H9 (cell line): Measurements from ENCODE around the gene USH2A. TPM values are rescaled to one million over a fixed set of nuclear protein-coding genes. Genes with fewer than 3 reads are reported as not detected.

Source experiments
- DNase-seq: peaks from one replicate; pipeline ENCODE4 v3.0.0-alpha.2; 2017
- H2AFZ ChIP-seq: one replicate; pipeline ENCODE4 v1.6.1; 2013; ENCODE audit warnings: mild to moderate bottlenecking, low read length, control low read depth, moderate library complexity
- H2AK5ac ChIP-seq: 2 replicates; pipeline ENCODE4 v1.6.1; 2013; ENCODE audit warnings: low read length, control low read depth, mixed read lengths; ENCODE audit not compliant: insufficient read length
- H2BK120ac ChIP-seq: one replicate; pipeline ENCODE4 v1.6.1; 2013; ENCODE audit warnings: low read depth, mild to moderate bottlenecking, low read length, control low read depth, inconsistent platforms; ENCODE audit not compliant: poor library complexity, severe bottlenecking
- H2BK12ac ChIP-seq: 2 replicates; pipeline ENCODE4 v1.6.1; 2013; ENCODE audit warnings: low read length, control low read depth, mixed read lengths, low read depth; ENCODE audit not compliant: insufficient read length
- H2BK15ac ChIP-seq: 2 replicates; pipeline ENCODE4 v1.6.1; 2013; ENCODE audit warnings: low read depth, low read length, control low read depth
- H2BK20ac ChIP-seq: one replicate; pipeline ENCODE4 v1.6.1; 2013; ENCODE audit warnings: low read depth, mild to moderate bottlenecking, low read length, control low read depth, inconsistent platforms; ENCODE audit not compliant: poor library complexity, severe bottlenecking
- H2BK5ac ChIP-seq: 2 replicates; pipeline ENCODE4 v1.6.1; 2013; ENCODE audit warnings: low read length, control low read depth, mixed read lengths; ENCODE audit not compliant: insufficient read length
- H3K14ac ChIP-seq: 2 replicates; pipeline ENCODE4 v1.6.1; 2013; ENCODE audit warnings: low read length, control low read depth; ENCODE audit not compliant: insufficient read depth
- H3K18ac ChIP-seq: 2 replicates; pipeline ENCODE4 v1.6.1; 2013; ENCODE audit warnings: low read depth, mild to moderate bottlenecking, mixed read lengths, low read length, control low read depth; ENCODE audit not compliant: insufficient read length
- H3K23ac ChIP-seq: 2 replicates; pipeline ENCODE4 v1.6.1; 2013; ENCODE audit warnings: low read length, control low read depth, mixed read lengths, low read depth; ENCODE audit not compliant: insufficient read length
- H3K23me2 ChIP-seq: 2 replicates; pipeline ENCODE4 v1.6.1; 2013; ENCODE audit warnings: low read depth, mild to moderate bottlenecking, mixed read lengths, low read length, control low read depth; ENCODE audit not compliant: insufficient read length, poor library complexity, severe bottlenecking
- H3K27ac ChIP-seq: 2 replicates; pipeline ENCODE4 v1.5.1; 2013; ENCODE audit warnings: low read length, control low read depth, mixed read lengths, low read depth; ENCODE audit not compliant: insufficient read length
- H3K27me3 ChIP-seq: 2 replicates; pipeline ENCODE4 v1.6.1; 2013; ENCODE audit warnings: low read length, control low read depth, inconsistent platforms; ENCODE audit not compliant: insufficient read depth
- H3K4ac ChIP-seq: 2 replicates; pipeline ENCODE4 v1.6.1; 2013; ENCODE audit warnings: low read depth, mild to moderate bottlenecking, control low read depth, inconsistent platforms, low read length, moderate library complexity
- H3K4me1 ChIP-seq: 2 replicates; pipeline ENCODE4 v1.6.1; 2013; ENCODE audit warnings: low read length, control low read depth, inconsistent platforms; ENCODE audit not compliant: insufficient read depth
- H3K4me2 ChIP-seq: 2 replicates; pipeline ENCODE4 v1.6.1; 2013; ENCODE audit warnings: low read length, control low read depth, mixed read lengths; ENCODE audit not compliant: insufficient read length, insufficient read depth
- H3K56ac ChIP-seq: 2 replicates; pipeline ENCODE4 v1.6.1; 2013; ENCODE audit warnings: low read depth, mild to moderate bottlenecking, mixed read lengths, low read length, control low read depth; ENCODE audit not compliant: insufficient read length
- H3K79me1 ChIP-seq: 2 replicates; pipeline ENCODE4 v1.6.1; 2013; ENCODE audit warnings: low read depth, mild to moderate bottlenecking, moderate library complexity, low read length, control low read depth, inconsistent platforms; ENCODE audit not compliant: insufficient read depth, poor library complexity, severe bottlenecking
- H3K79me2 ChIP-seq: 2 replicates; pipeline ENCODE4 v1.6.1; 2013; ENCODE audit warnings: low read length, control low read depth, inconsistent platforms; ENCODE audit not compliant: insufficient read depth
- H3K9ac ChIP-seq: 2 replicates; pipeline ENCODE4 v1.6.1; 2013; ENCODE audit warnings: low read length, control low read depth, mixed read lengths; ENCODE audit not compliant: insufficient read length; ENCODE audit errors: extremely low read depth
- H3K9me3 ChIP-seq: one replicate; pipeline ENCODE4 v1.6.1; 2013; ENCODE audit warnings: low read depth, low read length, inconsistent platforms; ENCODE audit not compliant: control insufficient read depth
- H3T11ph ChIP-seq: one replicate; pipeline ENCODE4 v1.6.1; 2013; ENCODE audit warnings: mild to moderate bottlenecking, low read length, control low read depth, inconsistent platforms
- H4K20me1 ChIP-seq: one replicate; pipeline ENCODE4 v1.6.1; 2013; ENCODE audit not compliant: control insufficient read depth, insufficient read length, insufficient read depth
- H4K5ac ChIP-seq: 2 replicates; pipeline ENCODE4 v1.6.1; 2013; ENCODE audit warnings: low read depth, mild to moderate bottlenecking, mixed read lengths, low read length, control low read depth; ENCODE audit not compliant: insufficient read length
- H4K8ac ChIP-seq: replicated peaks from 2 replicates; pipeline ENCODE4 v1.6.1; 2013; ENCODE audit warnings: low read length, control low read depth, mixed read lengths, low read depth; ENCODE audit not compliant: insufficient read length
- H4K91ac ChIP-seq: 2 replicates; pipeline ENCODE4 v1.6.1; 2013; ENCODE audit warnings: low read depth, mild to moderate bottlenecking, moderate library complexity, mixed read lengths, low read length, control low read depth; ENCODE audit not compliant: insufficient read length
- H3K27ac Mint-ChIP-seq, 3 experiments: 2 replicates in 2 of 3; 3 replicates in 1 of 3; pipeline ENCODE4 v1.8.0; 2020 to 2021; ENCODE audit warnings: mixed read lengths in 3 of 3, mild to moderate bottlenecking in 1 of 3, moderate library complexity in 1 of 3
- H3K27me3 Mint-ChIP-seq: 2 replicates; pipeline ENCODE4 v1.8.0; 2021; ENCODE audit warnings: low read depth, mild to moderate bottlenecking, moderate library complexity, mixed read lengths
- H3K36me3 Mint-ChIP-seq, 3 experiments: 2 replicates in 2 of 3; 3 replicates in 1 of 3; pipeline ENCODE4 v1.8.0; 2020 to 2021; ENCODE audit warnings: low read depth in 3 of 3, mixed read lengths in 3 of 3; ENCODE audit not compliant: insufficient read depth in 1 of 3
- H3K4me1 Mint-ChIP-seq, 2 experiments: 2 replicates each; pipeline ENCODE4 v1.8.0; 2020; ENCODE audit warnings: mixed read lengths in 2 of 2
- H3K4me3 Mint-ChIP-seq, 2 experiments: 2 replicates in 1 of 2; 3 replicates in 1 of 2; pipeline ENCODE4 v1.8.0; 2020 to 2021; ENCODE audit warnings: mild to moderate bottlenecking in 2 of 2, mixed read lengths in 2 of 2, moderate library complexity in 1 of 2
- H3K9me3 Mint-ChIP-seq, 2 experiments: 2 replicates in 1 of 2; 3 replicates in 1 of 2; pipeline ENCODE4 v1.8.0; 2020; ENCODE audit warnings: mild to moderate bottlenecking in 2 of 2, mixed read lengths in 2 of 2, moderate library complexity in 1 of 2
- CTCF ChIP-seq: fragments of 200-600 bp; sonication (generic); conservative IDR thresholded peaks from 3 replicates; pipeline ENCODE4 v1.8.0; 2021; ENCODE audit warnings: antibody characterized with exemption, mild to moderate bottlenecking
- WGBS: extraction: QIAGEN DNeasy Blood & Tissue Kit; methylation state at CpG from one replicate; pipeline ENCODE4 v1.1.7; 2013; ENCODE audit warnings: missing lambda C conversion rate, low lambda C conversion rate, mixed read lengths; ENCODE audit not compliant: insufficient read length; ENCODE audit errors: extremely low coverage; 5-methylcytosine and 5-hydroxymethylcytosine counted together
- total RNA-seq: library from RNA; stranded (reverse); gene quantifications from 2 replicates; pipeline ENCODE4 v1.2.1, GENCODE V29; 2021

USH2A gene
- total RNA-seq, 1 experiment from 2014 or later, result 0.11 TPM

GRCh38 chr1:216368249-216368648, 55.0 kb downstream of the USH2A start:
- no peaks in the 10 kb centered on the region for H3K4me1 ChIP-seq
- no peak overlapping the region for H3K9ac ChIP-seq
- H3K27me3 ChIP-seq, result no peaks in the 10 kb centered on the region
- H4K8ac ChIP-seq, result no peak overlapping the region
- H3K56ac ChIP-seq, result no peak overlapping the region
- H2BK120ac ChIP-seq, result no peak overlapping the region
- H3K79me2 ChIP-seq, result no peaks in the 10 kb centered on the region
- H3K9me3 Mint-ChIP-seq, result no peaks in the 10 kb centered on the region
- no peaks in the 10 kb centered on the region for H3K27me3 Mint-ChIP-seq
- no peaks in the 10 kb centered on the region for H4K20me1 ChIP-seq
- no peak overlapping the region for H3K4me3 Mint-ChIP-seq
- H3K36me3 Mint-ChIP-seq, result no peaks in the 10 kb centered on the region
- H3K23ac ChIP-seq, result no peak overlapping the region
- H2AFZ ChIP-seq, result no peak overlapping the region
- no peak overlapping the region for H3K18ac ChIP-seq
- DNase-seq, result no peak
- H3K27ac Mint-ChIP-seq, result no peak overlapping the region
- no peak overlapping the region for H2AK5ac ChIP-seq
- WGBS, result no CpG with 5 or more reads among the region's 2 CpGs
- H3K4me1 Mint-ChIP-seq, result no peaks in the 10 kb centered on the region
- H2BK12ac ChIP-seq, result no peak overlapping the region
- no peak overlapping the region for H3K27ac ChIP-seq
- no peak overlapping the region for H4K91ac ChIP-seq
- H2BK15ac ChIP-seq, result no peak overlapping the region
- H3K79me1 ChIP-seq, result no peaks in the 10 kb centered on the region
- H4K5ac ChIP-seq, result no peak overlapping the region
- no peak overlapping the region for H3K4ac ChIP-seq
- H3K14ac ChIP-seq, result no peak overlapping the region
- no peak overlapping the region for H3T11ph ChIP-seq
- no peak for TF ChIP-seq CTCF
- no peaks in the 10 kb centered on the region for H3K23me2 ChIP-seq
- H2BK20ac ChIP-seq, result no peak overlapping the region
- no peak overlapping the region for H2BK5ac ChIP-seq
- H3K9me3 ChIP-seq, result no peaks in the 10 kb centered on the region
- no peak overlapping the region for H3K4me2 ChIP-seq
